GM18858 (cell line): ENCODE results near the gene MDFIC.

Experiments used
- ATAC-seq: cut with Tn5 transposase; IDR thresholded peaks from one replicate; pipeline ENCODE4 v1.9.1; 2021; ENCODE audit not compliant: unreplicated experiment

The MDFIC gene

DNA sequence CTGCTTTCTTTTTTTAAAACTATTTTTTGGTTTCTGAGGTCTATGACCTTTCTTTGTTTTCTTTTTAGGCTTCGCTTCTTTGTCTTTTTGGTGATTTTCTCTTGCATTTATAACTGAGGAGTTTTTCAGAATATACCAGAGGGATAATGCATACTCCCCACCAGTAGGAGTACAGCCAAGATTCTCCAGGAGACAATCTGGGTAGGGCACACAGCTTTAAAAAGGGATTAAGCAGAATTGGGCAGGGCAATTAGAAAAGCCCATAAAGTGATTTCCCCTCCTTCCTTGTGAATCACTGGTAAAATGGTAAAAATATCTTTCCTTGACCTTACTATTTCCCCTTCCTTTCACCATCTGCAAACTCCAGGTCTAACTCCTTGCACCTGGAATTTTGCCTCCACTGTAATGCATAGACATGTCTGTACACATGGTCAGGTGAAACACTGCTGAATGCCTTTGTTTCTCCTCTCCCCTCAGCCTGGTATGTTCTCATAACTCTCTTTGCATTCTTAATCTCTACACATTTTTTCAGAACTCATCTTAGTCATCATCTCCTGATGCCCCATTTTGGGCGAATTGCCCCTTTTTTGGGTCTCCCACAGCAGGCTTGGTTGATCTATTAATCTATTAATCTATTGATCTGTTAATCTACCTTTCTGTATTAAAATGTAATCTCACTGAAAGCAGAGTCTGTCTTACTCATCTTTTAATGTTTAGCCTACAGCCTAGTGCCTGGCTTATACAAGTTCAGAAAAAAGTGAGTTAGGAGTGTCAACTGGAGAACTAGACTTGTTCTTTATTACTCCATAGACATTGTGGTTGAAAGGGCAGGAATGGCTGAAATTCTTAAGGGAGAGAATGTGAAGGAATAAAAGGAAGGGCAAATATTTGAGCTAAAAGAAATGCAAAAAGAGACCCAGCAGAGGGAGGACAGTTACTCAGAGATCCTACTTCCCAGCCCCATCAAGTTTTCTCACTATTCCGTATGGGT is 64.6 kb downstream of the MDFIC start:
- ATAC-seq: no peak

GRCh38 chr7:114988026-114988425 is 66.1 kb downstream of the MDFIC start:
- ATAC-seq: no peak

- no peak for ATAC-seq
Measured at GRCh38 chr7:114988755-114989375, 67.0 kb downstream of the MDFIC start.

DNA sequence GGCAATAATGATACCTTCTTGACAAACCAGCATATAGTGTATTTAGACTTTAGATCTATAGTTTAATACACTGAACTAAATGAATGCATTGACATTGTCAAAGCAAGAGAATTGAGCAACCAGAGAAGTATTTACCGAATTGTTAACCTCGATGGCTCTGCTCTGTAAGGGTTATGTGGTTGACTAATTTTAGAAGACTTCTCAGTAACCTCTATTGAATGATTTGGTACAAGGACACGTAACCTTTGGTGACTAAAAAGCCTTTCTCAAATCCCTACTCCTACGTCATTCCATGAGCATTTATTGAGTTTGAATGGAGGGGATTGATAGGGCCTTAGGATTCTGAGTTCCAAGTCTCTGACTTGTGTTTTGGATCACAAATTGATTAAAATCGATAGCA is 67.6 kb downstream of the MDFIC start:
- no peak for ATAC-seq

DNA sequence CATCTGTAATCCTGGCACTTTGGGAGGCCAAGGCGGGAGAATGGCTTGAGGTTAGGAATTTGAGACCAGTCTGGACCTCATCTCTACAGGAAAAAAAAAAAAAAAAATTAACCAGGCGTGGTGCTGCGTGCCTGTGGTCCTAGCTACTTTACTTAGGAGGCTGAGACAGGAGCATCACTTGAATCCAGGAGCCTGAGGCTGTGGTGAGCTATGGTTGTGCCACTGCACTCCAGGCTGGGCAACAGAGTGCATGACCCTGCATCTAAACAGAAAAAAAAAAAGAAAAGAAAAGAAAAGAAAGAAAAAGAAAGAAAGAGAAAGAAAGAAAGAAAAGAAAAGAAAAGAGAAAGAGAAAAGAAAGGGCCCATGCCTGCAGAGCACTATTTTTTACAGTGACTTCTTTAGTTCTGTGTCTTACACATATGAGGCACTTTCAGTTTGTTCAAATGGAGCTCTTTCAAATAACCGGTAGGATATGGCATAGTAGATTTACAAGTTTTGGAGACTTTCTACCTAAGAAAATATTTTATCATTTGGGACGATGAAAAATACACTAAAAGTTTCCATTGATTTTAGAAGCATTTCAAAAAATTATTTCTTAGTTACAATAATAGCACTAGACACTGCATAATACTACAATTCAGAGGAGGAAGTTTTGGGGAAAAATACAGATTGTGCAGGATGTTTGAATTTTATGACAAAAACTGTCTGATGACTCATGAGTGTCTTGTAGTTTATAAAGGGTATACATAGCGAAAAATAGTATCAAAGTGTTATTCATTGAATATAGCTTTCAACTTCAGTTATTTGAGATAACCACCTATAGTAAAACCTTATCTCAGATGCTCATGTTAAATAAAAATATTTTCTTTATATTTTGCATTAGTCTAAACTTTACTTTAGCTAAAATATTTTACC is 75.9 kb downstream of the MDFIC start:
- no peak for ATAC-seq

DNA sequence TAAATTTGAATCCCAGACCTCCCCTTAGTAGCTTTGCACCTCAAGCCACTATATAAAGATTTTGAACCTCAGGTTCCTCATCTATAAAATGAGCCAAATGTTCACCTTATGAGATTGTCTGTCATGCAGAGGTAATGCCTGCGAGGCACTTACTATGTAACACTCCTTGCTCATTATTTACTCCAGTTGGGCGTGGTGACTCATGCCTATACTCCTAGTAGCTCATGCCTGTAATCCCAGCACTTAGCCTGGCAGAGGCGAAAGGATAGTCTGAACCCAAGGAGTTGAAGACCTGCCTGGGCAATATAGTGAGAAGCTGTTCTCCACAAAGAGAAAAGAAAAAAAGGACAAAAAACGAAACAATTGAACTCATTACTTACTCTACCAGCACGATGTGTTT is 82.2 kb downstream of the MDFIC start:
- no peak for ATAC-seq

- no peak for ATAC-seq
Measured at GRCh38 chr7:115005251-115005650, 83.4 kb downstream of the MDFIC start.

DNA sequence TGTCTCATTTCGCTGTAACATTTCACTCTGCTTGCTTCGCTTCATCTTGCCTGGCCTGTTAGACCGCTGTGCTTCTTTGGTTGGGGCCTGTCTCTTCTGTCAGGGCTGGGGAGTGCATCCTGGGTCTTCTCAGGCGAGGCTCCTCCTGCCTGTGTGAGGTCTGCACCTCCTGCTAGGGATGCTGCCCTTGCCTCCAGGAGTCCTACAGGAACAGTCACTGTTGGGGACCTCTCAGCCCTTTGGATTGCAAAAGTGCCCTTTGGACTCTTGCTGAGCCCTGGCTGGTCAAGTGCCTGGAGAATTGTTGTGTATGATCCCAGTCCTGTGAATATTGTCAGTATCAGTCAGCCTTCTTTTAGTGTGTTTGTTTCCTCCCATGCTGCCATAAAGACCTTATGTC is 84.1 kb downstream of the MDFIC start:
- ATAC-seq: no peak

- no peak for ATAC-seq
Measured at GRCh38 chr7:115007751-115008150, 85.9 kb downstream of the MDFIC start.

- ATAC-seq: peak; percentile 34
Measured at GRCh38 chr7:115008465-115009114, 86.7 kb downstream of the MDFIC start.

- peak; percentile 66 for ATAC-seq
Measured at GRCh38 chr7:115009139-115009538, 87.2 kb downstream of the MDFIC start.

DNA sequence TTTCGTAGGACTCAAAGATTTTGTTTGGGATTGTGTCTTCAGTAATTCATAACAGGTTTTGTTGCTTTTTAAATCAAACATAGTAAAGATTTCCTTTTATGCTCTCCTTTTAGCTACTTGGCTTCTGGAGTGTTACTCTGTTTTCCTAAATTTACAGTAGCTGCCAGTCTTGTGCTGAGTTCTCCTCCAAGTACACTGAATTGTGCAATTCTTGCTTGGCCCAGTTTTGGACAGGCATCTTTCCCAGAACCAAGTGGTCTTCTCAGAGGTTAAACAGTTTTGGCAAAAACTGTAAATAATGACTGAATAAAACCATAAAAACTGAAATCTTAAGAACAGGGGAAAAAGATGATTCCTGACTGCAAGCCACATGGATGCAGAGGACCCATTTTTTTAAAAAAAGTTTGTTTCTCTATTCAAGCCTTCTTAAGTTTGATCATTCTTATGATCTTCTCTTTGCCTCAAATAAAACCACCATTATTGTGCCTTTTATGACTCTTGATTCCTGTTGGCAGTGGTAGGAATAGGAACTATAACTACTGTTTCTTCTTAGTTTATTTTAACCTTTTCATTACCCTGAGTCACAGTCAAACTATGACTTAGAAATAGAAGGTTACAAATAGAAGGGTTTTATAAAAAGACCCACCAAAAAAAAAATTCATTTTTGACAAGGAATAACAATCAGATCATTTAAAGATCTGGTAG is 88.0 kb downstream of the MDFIC start:
- ATAC-seq: no peak

DNA sequence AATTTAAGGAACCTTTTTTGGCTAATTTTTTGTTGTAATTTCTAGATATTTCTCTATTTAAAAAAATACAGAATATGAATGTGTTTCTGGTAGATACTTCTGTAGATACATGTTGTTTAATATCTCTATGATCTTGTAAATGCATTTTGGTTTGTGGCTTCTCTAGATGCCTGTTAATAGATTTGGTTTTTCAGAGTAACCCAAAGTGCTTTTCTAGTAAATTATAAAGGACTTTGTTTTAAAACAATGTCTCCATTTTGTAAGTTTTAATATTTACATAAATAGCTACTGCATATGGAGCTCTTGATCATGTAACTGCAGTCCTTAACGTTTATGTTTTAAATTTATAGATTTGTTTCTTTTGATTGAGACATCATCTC is 88.5 kb downstream of the MDFIC start:
- no peak for ATAC-seq

GRCh38 chr7:115013886-115014285 is 92.0 kb downstream of the MDFIC start:
- ATAC-seq: no peak

DNA sequence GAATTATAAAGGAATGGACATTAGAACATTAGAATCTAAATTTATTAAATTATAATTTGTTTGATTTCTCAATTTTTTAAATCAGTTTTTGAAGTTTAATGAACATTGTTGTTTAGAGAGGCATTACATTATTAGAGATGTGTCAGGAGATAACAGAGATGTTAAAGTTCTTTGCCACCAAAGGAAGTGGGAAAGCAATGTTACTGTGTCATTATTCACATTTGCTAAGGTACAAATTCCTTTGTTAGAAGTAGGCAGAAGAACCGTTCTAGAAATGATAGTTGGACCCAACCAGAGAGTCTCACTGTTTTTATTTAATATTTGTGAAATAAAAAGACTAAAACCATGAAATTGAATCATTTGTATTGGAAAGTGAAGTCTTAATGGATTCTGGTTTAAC is 92.9 kb downstream of the MDFIC start:
- no peak for ATAC-seq

GRCh38 chr7:115015619-115016018 is 93.7 kb downstream of the MDFIC start:
- ATAC-seq: no peak

DNA sequence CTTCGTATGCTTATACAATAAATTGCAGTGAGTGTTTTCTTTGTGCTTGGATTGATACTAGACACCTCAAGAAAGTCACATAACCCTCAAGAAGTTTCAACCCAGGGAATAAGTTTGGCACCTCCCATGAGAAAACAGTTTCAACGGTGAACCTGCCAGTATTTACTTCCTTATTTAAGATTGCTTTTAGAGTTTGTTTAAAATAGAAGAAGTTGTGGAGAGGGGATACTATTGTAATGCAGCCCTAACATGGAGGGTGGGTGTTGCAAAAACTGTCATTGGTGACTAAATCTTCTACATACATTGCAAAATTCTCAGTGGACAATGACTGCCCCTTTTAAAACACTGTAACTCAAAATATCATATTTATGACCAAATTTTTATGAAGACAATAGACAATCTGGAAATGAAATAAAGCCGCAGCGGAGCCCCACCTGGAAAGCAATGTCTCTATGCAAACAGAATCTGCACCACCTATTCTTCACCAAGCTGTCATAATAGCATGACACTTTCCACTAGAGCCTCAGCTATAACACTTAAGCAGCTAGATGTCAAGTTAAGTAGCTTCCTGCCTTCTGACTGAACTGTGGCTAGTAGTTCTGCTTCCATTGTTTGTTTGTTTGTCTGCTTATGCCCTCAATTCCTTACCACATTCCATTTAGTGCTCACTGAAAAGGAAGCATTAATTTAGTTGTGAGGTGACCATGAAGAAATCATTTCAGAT is 98.2 kb downstream of the MDFIC start:
- ATAC-seq: no peak

GRCh38 chr7:115023219-115023618 is 101.3 kb downstream of the MDFIC start:
- no peak for ATAC-seq

DNA sequence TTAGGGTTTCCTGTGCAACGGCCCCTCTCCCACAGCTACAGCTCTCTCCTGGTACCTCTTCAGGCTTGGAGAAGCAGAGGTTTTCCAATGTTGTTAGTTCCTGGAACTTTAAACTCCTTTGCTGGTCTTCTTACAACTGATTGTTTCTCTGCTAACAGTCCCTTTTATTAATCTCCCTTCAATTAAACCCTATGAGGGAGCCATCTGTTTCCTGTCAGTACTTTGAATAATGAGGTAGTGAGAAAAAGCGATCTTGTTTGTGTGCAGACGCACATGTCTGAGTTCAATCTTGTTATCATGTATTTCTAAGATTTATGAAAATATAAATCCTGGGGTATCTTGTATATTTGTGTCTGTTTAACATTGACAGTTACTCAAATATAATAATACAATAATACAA is 102.4 kb downstream of the MDFIC start:
- ATAC-seq: no peak
